Mesenteric fat pad (tissue), 1 donor: ENCODE measurements around the gene SURF6. TPM values are rescaled to one million over a fixed set of nuclear protein-coding genes. Genes with fewer than 3 reads are reported as not detected.
"Not testable (repeated sequence)": the region's sequence is repeated elsewhere in the genome, so short reads cannot be mapped to it uniquely, and the experiment has no call there.

Experiments used
- DNase-seq: peaks from one replicate; pipeline ENCODE4 v3.0.0-alpha.2; 2020; ENCODE audit warnings: low spot score
- long read RNA-seq: library from polyadenylated mRNA; unstranded; transcript quantifications from one replicate; pipeline ENCODE4 v2.0.0, GENCODE V29; 2020
- total RNA-seq: library from RNA; stranded (reverse); fragmentation: NEBNext Ultra II Directional; extraction: Animal tissue kit (Norgen Biotek cat#: 25700); gene quantifications from one replicate; pipeline ENCODE4 v1.2.1, GENCODE V29; 2021
- donor health status: DM: yes; HTN: yes; CAD: no.

Gene SURF6
- total RNA-seq = 15.8 TPM
- long read RNA-seq, full-length matches to known transcripts = 141 of 164 reads
- long read RNA-seq, partial matches to known transcripts = 9 of 164 reads
- long read RNA-seq, other reads (novel, unspliced or antisense) = 14 of 164 reads

DNA sequence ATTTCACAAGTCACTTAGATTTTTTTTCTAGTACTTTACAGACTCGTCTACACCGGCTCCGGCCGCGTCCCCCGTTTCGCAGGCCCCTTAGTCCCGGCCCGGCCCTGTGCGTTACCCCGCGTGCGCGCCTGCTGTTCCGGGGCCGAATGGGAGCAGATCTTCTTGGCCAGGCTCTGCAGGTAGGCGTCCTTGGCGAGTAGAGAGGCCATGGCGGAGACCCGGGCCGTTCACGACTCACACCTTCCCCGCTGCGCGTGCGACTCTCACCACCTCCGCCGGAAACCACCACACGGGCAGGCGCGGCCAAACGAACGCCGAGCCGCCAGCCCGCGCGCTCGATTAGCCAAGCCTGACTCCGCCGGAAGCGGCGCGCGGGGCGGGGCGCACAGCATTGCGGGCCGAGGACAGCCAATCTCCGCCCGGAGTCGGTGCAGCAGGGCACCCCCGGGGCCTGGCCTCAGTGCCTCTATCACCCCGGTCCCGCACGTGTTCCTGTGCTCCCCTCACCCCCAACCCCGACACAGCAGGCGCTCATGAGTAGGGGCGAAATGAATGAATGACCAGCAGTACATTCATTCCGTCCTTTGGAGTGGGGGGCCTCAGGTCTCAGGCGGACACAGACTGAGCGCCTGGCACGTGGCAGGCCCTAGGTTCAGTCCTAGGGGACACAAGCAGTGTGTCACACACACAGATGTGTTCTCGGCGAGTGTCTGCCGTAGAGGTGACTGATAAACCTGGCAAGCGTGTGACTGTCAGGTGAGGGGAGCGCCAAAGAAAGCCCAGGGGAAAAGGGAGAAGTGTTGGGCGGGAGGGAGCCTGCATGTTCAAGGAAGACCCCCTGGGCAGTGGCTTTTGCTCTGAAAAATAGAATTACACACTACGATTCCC lies at the start of gene SURF6:
SURF6 (minus strand) TSS at position 265 of the 888 bp plus-strand sequence; CDS start at position 209, 56 bp downstream.
- peak; percentile 96 for DNase-seq

GRCh38 chr9:133385452-133385851 lies 49.5 kb upstream of the SURF6 start:
- no peak for DNase-seq

DNA sequence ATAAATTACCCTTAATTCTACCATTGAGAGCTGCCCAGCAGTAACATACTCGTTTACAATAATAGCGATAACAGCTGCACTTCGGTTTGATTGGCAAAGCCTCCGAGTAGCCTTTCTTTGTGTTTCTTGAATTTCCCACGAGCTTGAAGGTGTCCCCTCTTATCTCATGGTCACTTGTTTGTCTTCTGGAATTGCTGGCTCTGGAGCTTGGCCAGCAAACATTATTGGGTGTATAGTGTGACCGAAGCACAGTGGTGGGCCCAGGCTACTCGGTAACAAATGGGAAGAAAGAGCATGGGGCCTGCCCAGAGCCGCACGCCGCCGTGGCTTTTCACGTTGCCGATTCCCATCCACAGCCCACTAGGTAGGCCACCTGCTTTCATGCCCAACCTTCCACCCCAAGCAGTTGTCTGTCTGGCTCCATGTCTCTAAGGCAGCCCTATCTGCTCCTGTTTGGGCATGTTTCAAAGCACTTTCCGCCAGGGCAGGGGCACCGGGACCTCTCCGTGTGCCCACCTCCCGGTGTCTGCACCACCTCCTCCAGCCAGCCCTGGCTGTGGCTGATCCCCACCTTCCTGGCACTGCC lies 48.8 kb upstream of the SURF6 start:
- no peak for DNase-seq

DNA sequence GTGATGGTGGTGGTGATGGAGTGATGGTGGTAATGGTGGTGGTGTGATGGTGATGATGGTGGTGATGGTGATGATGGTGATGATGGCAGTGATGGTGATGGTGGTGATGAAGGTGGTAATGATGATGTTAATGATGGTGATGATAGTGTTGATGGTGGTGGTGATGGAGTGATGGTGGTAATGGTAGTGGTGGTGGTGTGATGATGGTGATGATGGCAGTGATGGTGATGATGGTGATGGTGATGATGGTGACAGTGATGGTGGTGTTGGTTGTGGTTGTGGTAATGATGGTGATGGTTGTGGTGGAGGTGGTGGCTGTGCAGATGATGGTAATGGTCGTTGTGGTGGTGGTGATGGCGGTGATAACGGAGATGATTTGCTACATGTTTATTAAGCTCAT lies 47.5 kb upstream of the SURF6 start:
- no peak for DNase-seq

DNA sequence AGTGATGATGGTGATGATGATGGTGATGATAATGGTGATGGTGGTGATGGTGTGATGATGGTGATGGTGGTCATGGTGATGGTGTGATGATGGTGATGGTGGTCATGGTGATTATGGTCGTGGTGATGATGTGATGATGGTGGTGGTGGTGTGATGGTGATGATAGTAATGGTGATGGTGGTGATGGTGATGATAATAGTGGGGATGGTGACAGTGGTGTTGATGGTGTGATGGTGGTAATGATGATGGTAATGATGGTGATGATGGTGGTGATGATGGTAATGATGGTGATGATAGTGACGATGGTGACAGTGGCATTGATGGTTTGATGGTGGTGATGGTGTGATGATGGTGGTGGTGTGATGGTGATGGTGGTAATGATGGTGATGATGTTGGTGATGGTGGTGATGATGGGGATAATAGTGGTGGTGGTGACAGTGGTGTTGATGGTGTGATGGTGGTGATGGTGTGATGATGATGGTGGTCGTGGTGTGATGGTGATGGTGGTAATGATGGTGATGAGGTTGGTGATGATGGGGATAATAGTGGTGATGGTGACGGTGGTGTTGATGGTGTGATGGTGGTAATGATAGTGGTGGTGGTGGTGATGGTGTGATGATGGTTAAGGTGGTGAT lies 46.6 kb upstream of the SURF6 start:
- DNase-seq = no peak

DNA sequence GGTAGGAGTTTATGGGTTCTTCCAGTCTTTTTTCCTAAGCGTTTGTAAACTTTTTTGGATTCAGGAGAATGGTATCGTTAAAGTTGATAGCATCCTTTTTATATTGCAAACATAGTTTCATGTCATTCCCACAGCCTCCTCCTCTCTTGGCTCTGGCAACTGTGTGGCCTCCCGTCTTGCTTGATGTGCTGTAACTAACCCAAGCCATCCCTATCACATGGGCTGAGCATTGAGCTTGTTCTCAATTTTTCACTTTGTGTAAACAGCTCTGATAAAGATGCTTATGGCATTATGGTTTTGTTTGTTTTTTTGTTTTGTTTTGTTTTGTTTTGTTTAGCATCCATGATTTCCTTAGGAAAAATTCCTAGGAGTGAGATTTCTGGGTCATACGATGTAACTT lies 44.7 kb upstream of the SURF6 start:
- no peak for DNase-seq

DNA sequence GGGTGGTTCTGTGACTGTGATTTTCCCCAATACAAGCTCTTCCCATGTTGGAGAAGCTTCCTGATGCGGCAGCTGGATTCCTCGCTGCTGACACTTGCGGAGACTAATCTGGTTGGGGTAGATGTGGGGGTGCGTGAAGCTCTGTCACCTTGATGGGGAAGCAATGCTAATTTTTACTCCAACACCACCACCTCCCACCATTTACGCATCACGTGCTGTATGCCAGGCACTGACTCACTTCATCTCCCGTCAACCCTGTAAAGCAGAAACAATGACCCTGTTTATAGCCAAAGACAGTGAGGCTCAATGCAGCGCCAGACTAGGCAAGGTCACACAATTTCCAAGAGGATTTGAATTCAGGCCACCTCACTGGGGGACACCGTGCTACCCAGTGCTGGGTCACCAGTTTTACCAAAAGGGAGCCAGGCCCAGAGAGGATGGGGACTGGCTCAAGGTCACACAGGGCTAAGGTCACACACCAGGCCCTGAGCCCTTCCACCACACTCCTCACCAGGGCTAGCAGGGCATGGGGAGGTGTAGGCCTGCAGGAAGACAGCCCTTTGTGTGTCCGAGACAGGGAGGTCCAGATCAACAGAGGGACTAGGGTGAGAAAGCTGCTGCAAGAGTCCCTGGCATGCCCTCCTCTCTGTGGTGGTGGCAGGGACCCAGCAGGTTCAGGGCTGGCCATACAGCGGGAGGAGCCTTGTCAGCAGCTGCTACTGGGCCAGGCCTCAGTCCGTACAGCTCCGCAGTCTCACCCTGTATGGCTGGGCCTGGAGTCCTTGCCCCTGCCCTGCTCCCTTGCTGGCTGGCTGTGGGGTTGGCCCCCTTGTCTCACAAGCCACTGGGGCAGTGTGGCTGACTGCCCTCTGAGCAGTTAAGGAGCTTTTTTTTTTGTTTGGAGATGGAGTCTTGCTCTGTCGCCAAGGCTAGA lies 43.4 kb upstream of the SURF6 start:
- no peak for DNase-seq

- DNase-seq = no peak
These were observed 42.5 kb upstream of the SURF6 start for GRCh38 chr9:133378408-133378962.

DNA sequence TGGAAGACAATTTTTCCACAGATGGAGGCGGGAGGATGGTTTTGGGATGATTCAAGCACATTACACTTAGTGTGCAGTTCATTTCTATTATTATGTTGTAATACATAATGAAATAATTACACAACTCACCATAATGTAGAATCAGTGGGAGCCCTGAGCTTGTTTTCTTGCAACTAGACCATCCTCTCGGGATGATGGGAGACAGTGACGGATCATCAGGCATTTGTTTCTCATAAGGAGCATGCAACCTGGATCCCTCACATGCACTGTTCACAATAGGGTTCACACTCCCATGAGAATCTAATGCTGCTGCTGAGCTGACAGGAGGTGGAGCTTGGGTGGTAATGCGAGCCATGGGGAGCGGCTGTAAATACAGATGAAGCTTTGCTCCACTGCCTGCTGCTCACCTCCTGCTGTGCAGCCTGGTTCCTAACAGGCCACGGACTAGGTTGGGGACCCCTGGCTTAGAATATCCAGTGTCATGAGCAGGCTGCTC lies 41.8 kb upstream of the SURF6 start:
- DNase-seq = no peak

- DNase-seq = not testable (repeated sequence)
These were observed 41.3 kb upstream of the SURF6 start for GRCh38 chr9:133377280-133377679.

GRCh38 chr9:133375724-133376654 lies 40.0 kb upstream of the SURF6 start, which contains the start of the genes STKLD1 and SURF4:
STKLD1 (plus strand) TSS chr9:133376366; CDS start chr9:133376474, 108 bp downstream.
SURF4 (minus strand) TSS chr9:133376060; CDS start chr9:133375969, 91 bp downstream.
- peak; percentile 99 for DNase-seq

GRCh38 chr9:133375116-133375723 lies 39.2 kb upstream of the SURF6 start:
- no peak for DNase-seq

GRCh38 chr9:133374612-133375115 lies 38.7 kb upstream of the SURF6 start:
- DNase-seq = no peak

DNA sequence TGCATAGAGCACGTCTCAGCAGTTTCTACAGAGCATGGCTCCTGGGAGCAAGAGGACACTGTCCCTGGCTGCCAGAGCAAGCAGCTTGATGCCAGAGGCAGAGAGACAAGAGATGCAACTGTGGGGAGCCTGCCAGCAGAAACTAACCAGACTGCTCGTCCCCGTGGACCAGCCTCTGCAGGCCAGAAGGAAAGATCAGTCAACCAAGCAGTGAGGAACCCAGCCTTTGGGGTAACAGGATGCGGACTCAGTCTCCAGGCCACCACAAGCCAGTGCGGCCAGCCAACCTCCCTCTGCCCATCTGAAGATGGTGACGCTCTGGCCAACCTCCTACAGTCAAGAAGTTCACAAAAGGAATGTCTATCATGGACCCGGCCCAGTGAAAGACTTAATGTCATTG lies 36.2 kb upstream of the SURF6 start:
- DNase-seq = no peak

DNA sequence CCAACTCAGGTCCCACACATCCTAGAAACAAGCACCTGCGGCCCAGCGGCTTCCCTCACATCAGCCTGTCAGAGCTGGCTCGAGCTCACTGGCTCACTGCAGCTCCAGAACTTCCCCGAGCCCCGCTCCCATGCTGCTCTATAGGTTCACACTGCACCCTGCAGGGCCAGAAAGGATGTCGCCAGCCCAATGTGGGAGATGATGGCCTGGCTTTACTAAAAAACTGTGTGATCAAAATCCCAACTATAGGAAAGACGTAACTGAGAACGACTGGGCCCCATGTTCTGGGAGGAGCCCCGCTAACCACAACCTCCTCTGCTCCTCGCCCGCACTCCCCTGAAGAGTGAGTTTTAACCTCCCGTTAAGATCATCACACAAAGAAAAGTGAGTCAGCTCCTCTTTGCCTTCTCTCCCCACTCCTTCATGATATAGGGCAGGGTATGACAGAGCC lies 35.3 kb upstream of the SURF6 start:
- no peak for DNase-seq

- DNase-seq = no peak
These were observed 34.7 kb upstream of the SURF6 start for GRCh38 chr9:133370685-133371084.

DNA sequence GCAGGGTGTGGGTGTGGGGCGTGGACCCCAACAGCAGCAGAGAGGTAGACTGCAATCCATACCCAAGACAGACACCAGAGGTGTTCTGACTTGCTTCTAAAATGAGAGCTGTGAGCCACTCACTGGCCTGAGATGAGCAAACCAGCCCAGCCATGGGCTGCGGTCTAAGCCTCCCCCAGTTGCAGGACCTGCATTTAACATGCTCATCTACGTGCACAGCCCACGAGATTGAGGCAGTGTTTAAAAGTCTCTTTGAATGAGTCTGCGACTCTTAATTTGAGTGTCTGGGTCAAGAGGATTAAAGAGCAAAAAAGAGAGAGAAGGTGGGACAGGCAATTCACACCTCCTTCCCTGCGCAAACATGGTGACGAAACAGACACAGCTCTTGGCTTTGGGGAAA lies 33.9 kb upstream of the SURF6 start:
- DNase-seq = no peak

GRCh38 chr9:133369422-133369821 lies 33.4 kb upstream of the SURF6 start:
- DNase-seq = no peak
